ENCODE data around the gene ETDC.

ETDC gene

GRCh38 chrX:135347381-135348016 is 38.2 kb downstream of the ETDC start:
- DNase-seq: no peak

- no peak for DNase-seq
Observed at GRCh38 chrX:135354288-135354687, 45.0 kb downstream of the ETDC start.

All from 8988T (cell line).